Loucy (cell line): ENCODE results near the gene PLIN5.

Experiments
- H2AFZ ChIP-seq: fragments of 200-600 bp; sonication (generic); 2 replicates; pipeline ENCODE4 v1.6.0; 2016; ENCODE audit warnings: antibody characterized with exemption, mild to moderate bottlenecking, low read length, moderate library complexity
- H3F3A ChIP-seq: fragments of 200-600 bp; 2 replicates; pipeline ENCODE4 v1.6.0; 2016; ENCODE audit warnings: antibody characterized with exemption, low read depth, mild to moderate bottlenecking
- H3K27me3 ChIP-seq: fragments of 200-600 bp; sonication (generic); 2 replicates; pipeline ENCODE4 v1.6.1; 2014; ENCODE audit warnings: low read length, mild to moderate bottlenecking; ENCODE audit not compliant: insufficient read depth, poor library complexity, severe bottlenecking
- H3K36me3 ChIP-seq: fragments of 200-600 bp; sonication (generic); 2 replicates; pipeline ENCODE4 v1.6.1; 2016; ENCODE audit warnings: low read length; ENCODE audit not compliant: insufficient read depth
- H3K4me1 ChIP-seq: fragments of 200-600 bp; sonication (generic); 2 replicates; pipeline ENCODE4 v1.5.1; 2014; ENCODE audit warnings: low read length, mild to moderate bottlenecking; ENCODE audit not compliant: insufficient read depth, poor library complexity, severe bottlenecking
- H3K4me2 ChIP-seq: fragments of 200-600 bp; sonication (generic); 2 replicates; pipeline ENCODE4 v1.6.0; 2014; ENCODE audit warnings: antibody characterized with exemption, low read length, low read depth, mild to moderate bottlenecking; ENCODE audit not compliant: poor library complexity, severe bottlenecking
- H3K4me3 ChIP-seq: fragments of 200-600 bp; sonication (generic); 2 replicates; pipeline ENCODE4 v1.5.1; 2014; ENCODE audit warnings: low read length, mild to moderate bottlenecking, mixed read lengths; ENCODE audit not compliant: poor library complexity, severe bottlenecking
- H3K79me2 ChIP-seq: fragments of 200-600 bp; sonication (generic); 2 replicates; pipeline ENCODE4 v1.6.1; 2014; ENCODE audit warnings: low read length; ENCODE audit not compliant: insufficient read depth
- H3K9ac ChIP-seq: fragments of 200-600 bp; sonication (generic); 2 replicates; pipeline ENCODE4 v1.6.0; 2014; ENCODE audit warnings: mild to moderate bottlenecking, low read depth, low read length, moderate library complexity; ENCODE audit not compliant: poor library complexity, severe bottlenecking
- H3K9me2 ChIP-seq: fragments of 200-600 bp; sonication (generic); replicated peaks from 2 replicates; pipeline ENCODE4 v1.6.1; 2016; ENCODE audit warnings: low read depth, low read length, mixed read lengths
- H3K9me3 ChIP-seq: fragments of 200-600 bp; sonication (generic); 2 replicates; pipeline ENCODE4 v1.6.1; 2014; ENCODE audit warnings: mild to moderate bottlenecking, antibody characterized with exemption, low read length, low read depth; ENCODE audit not compliant: insufficient read depth
- H4K20me1 ChIP-seq: fragments of 200-600 bp; sonication (generic); 2 replicates; pipeline ENCODE4 v1.6.0; 2014; ENCODE audit warnings: antibody characterized with exemption, low read length, mild to moderate bottlenecking; ENCODE audit not compliant: insufficient read depth, poor library complexity, severe bottlenecking
- CTCF ChIP-seq: fragments of 200-600 bp; sonication (generic); conservative IDR thresholded peaks from 2 replicates; pipeline ENCODE4 v1.5.1; 2014; ENCODE audit warnings: mild to moderate bottlenecking, antibody characterized with exemption, low read length
- EZH2phosphoT487 ChIP-seq: fragments of 200-600 bp; IDR thresholded peaks from 2 replicates; pipeline ENCODE4 v1.6.1; 2018; ENCODE audit warnings: antibody characterized with exemption, mild to moderate bottlenecking, moderate library complexity, borderline replicate concordance

PLIN5 gene

GRCh38 chr19:4513248-4513647 is 21.8 kb downstream of the PLIN5 start:
- no peak overlapping the region for H3K9ac ChIP-seq
- H3K27me3 ChIP-seq: no peaks in the 10 kb centered on the region

DNA sequence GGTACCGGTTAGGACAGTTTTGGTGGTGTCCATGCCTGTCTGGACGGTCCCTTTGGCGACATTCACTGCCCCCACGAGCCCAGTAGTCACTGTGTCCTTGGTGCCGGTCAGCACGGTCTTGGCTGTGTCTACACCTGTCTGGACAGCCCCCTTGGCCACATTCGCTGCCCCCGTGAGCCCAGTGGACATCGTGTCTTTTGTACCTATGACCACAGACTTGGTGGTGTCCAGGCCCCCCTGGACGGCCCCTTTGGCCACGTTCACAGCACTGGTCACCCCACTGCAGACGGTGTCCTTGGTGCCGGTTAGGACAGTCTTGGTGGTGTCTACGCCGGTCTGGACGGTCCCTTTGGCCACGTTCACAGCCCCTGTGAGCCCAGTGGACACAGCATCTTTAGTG is 23.0 kb downstream of the PLIN5 start:
- Histone ChIP-seq H3K36me3 (no peaks in the 10 kb centered on the region), H4K20me1 (no peaks in the 10 kb centered on the region), H3K4me2 (no peak overlapping the region), H3K4me1 (no peaks in the 10 kb centered on the region), H3K79me2 (no peaks in the 10 kb centered on the region), H3F3A (no peaks in the 10 kb centered on the region), H3K9ac (no peak overlapping the region), H3K4me3 (no peak overlapping the region), H3K9me3 (no peaks in the 10 kb centered on the region), H2AFZ (no peak overlapping the region), H3K27me3 (no peaks in the 10 kb centered on the region), H3K9me2 (no peaks in the 10 kb centered on the region)
- TF ChIP-seq EZH2phosphoT487 (no peak), CTCF (no peak)

More at GRCh38 chr19:4513248-4513647, 21.8 kb downstream of the PLIN5 start:
- TF ChIP-seq EZH2phosphoT487 (no peak), CTCF (no peak)
- Histone ChIP-seq H4K20me1 (no peaks in the 10 kb centered on the region), H3K9me2 (no peaks in the 10 kb centered on the region), H3K79me2 (no peaks in the 10 kb centered on the region), H3K4me3 (no peak overlapping the region), H3F3A (no peaks in the 10 kb centered on the region), H3K4me1 (no peaks in the 10 kb centered on the region), H3K36me3 (no peaks in the 10 kb centered on the region), H3K9me3 (no peaks in the 10 kb centered on the region), H3K4me2 (no peak overlapping the region), H2AFZ (no peak overlapping the region)

GRCh38 chr19:4511300-4512054 is 23.5 kb downstream of the PLIN5 start:
- no peak overlapping the region for H3K9ac ChIP-seq
- no peak overlapping the region for H3K4me3 ChIP-seq
- no peaks in the 10 kb centered on the region for H3K79me2 ChIP-seq
- no peaks in the 10 kb centered on the region for H3F3A ChIP-seq
- H3K27me3 ChIP-seq: no peaks in the 10 kb centered on the region
- H3K9me3 ChIP-seq: no peaks in the 10 kb centered on the region
- H3K9me2 ChIP-seq: no peaks in the 10 kb centered on the region
- H4K20me1 ChIP-seq: no peaks in the 10 kb centered on the region
- no peaks in the 10 kb centered on the region for H3K36me3 ChIP-seq
- H3K4me2 ChIP-seq: no peak overlapping the region
- TF ChIP-seq EZH2phosphoT487: no peak
- no peak for TF ChIP-seq CTCF
- H3K4me1 ChIP-seq: peaks cover 2% of the 10 kb centered on the region
- H2AFZ ChIP-seq: no peak overlapping the region
